ENCODE results near the gene SLC35G6.

Gene SLC35G6

GRCh38 chr17:7502171-7502847 is 21.1 kb downstream of the SLC35G6 start:
- DNase-seq (ENCODE audit: low spot score): no peak

GRCh38 chr17:7502987-7503386 is 21.7 kb downstream of the SLC35G6 start:
- DNase-seq (ENCODE audit: low spot score): no peak

- DNase-seq (ENCODE audit: low spot score): no peak
These were observed 22.3 kb downstream of the SLC35G6 start for GRCh38 chr17:7503521-7503920.

GRCh38 chr17:7508145-7508544 is 26.9 kb downstream of the SLC35G6 start:
- no peak for DNase-seq (ENCODE audit: low spot score)

- DNase-seq (ENCODE audit: low spot score): no peak
These were observed 27.6 kb downstream of the SLC35G6 start for GRCh38 chr17:7508846-7509245.

- no peak for DNase-seq (ENCODE audit: low spot score)
These were observed 28.7 kb downstream of the SLC35G6 start for GRCh38 chr17:7509937-7510336.

- no peak for DNase-seq (ENCODE audit: low spot score)
These were observed 29.9 kb downstream of the SLC35G6 start for GRCh38 chr17:7511108-7511507.

- no peak for DNase-seq (ENCODE audit: low spot score)
These were observed 30.9 kb downstream of the SLC35G6 start for GRCh38 chr17:7512105-7512504.

GRCh38 chr17:7512824-7513540 is 31.7 kb downstream of the SLC35G6 start:
- DNase-seq (ENCODE audit: low spot score): no peak

- DNase-seq (ENCODE audit: low spot score): no peak
These were observed 32.7 kb downstream of the SLC35G6 start for GRCh38 chr17:7513850-7514419.

- DNase-seq (ENCODE audit: low spot score): no peak
These were observed 34.8 kb downstream of the SLC35G6 start for GRCh38 chr17:7515911-7516610.

GRCh38 chr17:7523033-7523432 is 41.8 kb downstream of the SLC35G6 start:
- peak; percentile 28 for DNase-seq (ENCODE audit: low spot score)

GRCh38 chr17:7528842-7529241 is 47.6 kb downstream of the SLC35G6 start:
- no peak for DNase-seq (ENCODE audit: low spot score)

GRCh38 chr17:7530023-7530900 is 49.0 kb downstream of the SLC35G6 start:
- DNase-seq (ENCODE audit: low spot score): no peak

Data from RKO (cell line).